Measurements from ENCODE around the gene PARD3B.

DNA sequence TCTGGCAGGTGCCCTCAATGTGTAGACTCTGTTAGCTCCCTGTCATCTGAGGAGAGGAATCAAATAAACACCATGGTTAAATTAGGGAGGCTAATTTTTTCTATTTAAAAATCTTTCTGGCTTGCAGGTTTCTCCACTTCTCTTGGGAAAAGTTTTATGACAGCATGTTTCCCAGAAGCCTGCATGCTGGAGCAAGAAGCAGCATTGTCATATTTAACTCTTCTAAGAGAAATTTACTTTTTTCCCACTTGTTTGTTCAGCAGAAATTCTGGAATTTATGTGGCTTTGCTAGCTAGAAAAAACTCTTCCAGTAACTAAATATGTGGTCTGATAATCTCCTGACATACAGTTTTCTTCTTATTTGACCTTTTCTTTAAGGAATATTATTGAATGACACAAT, 230.5 kb downstream of the PARD3B start:
- no peak for TF ChIP-seq CTCF (IDR thresholded peaks at IDR 0.05; ENCODE audit: insufficient read depth, low read length)
- TF ChIP-seq POLR2AphosphoS5 (IDR thresholded peaks at IDR 0.05; ENCODE audit: low read depth) = no peak
- TF ChIP-seq, protein P1, sequence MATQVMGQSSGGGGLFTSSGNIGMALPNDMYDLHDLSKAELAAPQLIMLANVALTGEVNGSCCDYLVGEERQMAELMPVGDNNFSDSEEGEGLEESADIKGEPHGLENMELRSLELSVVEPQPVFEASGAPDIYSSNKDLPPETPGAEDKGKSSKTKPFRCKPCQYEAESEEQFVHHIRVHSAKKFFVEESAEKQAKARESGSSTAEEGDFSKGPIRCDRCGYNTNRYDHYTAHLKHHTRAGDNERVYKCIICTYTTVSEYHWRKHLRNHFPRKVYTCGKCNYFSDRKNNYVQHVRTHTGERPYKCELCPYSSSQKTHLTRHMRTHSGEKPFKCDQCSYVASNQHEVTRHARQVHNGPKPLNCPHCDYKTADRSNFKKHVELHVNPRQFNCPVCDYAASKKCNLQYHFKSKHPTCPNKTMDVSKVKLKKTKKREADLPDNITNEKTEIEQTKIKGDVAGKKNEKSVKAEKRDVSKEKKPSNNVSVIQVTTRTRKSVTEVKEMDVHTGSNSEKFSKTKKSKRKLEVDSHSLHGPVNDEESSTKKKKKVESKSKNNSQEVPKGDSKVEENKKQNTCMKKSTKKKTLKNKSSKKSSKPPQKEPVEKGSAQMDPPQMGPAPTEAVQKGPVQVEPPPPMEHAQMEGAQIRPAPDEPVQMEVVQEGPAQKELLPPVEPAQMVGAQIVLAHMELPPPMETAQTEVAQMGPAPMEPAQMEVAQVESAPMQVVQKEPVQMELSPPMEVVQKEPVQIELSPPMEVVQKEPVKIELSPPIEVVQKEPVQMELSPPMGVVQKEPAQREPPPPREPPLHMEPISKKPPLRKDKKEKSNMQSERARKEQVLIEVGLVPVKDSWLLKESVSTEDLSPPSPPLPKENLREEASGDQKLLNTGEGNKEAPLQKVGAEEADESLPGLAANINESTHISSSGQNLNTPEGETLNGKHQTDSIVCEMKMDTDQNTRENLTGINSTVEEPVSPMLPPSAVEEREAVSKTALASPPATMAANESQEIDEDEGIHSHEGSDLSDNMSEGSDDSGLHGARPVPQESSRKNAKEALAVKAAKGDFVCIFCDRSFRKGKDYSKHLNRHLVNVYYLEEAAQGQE (IDR thresholded peaks at IDR 0.05; ENCODE audit: insufficient replicate concordance, low read depth) = no peak
